Body of pancreas (tissue), 4 donors: ENCODE measurements around the gene PATJ. TPM values are rescaled to one million over a fixed set of nuclear protein-coding genes. Genes with fewer than 3 reads are reported as not detected.

Experiments used
- ATAC-seq: fragments of 150-250 bp; one replicate; pipeline ENCODE4 v1.9.1; 2016
- DNase-seq, 4 donors: peaks; one replicate each; pipeline ENCODE4 v3.0.0-alpha.2; 2019
- H3K27ac ChIP-seq, 4 donors: fragments of 200-600 bp; sonication (generic); 1 replicate in 3 of 4; 2 replicates in 1 of 4; pipeline versions ENCODE4 v1.5.1 to v1.6.1; 2016 to 2019; ENCODE audit warnings: mild to moderate bottlenecking in 1 of 4, mixed read lengths in 1 of 4, moderate library complexity in 1 of 4
- H3K27me3 ChIP-seq, 2 donors: fragments of 200-600 bp; sonication (generic); one replicate each; pipeline ENCODE4 v1.6.0; 2016; ENCODE audit warnings: mild to moderate bottlenecking in 1 of 2
- H3K36me3 ChIP-seq, 2 donors: fragments of 200-600 bp; sonication (generic); replicated peaks in 1 of 2; 2 replicates each; pipeline ENCODE4 v1.5.1; 2016; ENCODE audit warnings: low read depth in 2 of 2; ENCODE audit not compliant: insufficient read depth in 1 of 2
- H3K4me1 ChIP-seq: fragments of 200-600 bp; sonication (generic); one replicate; pipeline ENCODE4 v1.6.0; 2016
- H3K4me3 ChIP-seq, 2 donors: fragments of 200-600 bp; sonication (generic); 1 replicate in 1 of 2; 2 replicates in 1 of 2; pipeline ENCODE4 v1.5.1; 2016 to 2019
- H3K9me3 ChIP-seq, 3 donors: fragments of 200-600 bp; sonication (generic); 1 replicate in 2 of 3; 2 replicates in 1 of 3; pipeline ENCODE4 v1.5.1; 2016
- POLR2A ChIP-seq, 3 donors: fragments of 450-650 bp; IDR thresholded peaks; one replicate each; pipeline ENCODE4 v1.6.1; 2016; ENCODE audit warnings: antibody characterized with exemption in 3 of 3, mild to moderate bottlenecking in 2 of 3
- WGBS, 2 donors: methylation state at CpG; one replicate each; pipeline ENCODE4 v1.1.5; 2017; 5-methylcytosine and 5-hydroxymethylcytosine counted together
- intact Hi-C: fragments of 100-400 bp; cut with DNase I; formaldehyde crosslinking; loops from one replicate; pipeline ENCODE4 v1.15.1; 2023
- total RNA-seq, 2 donors: library from RNA; depleted of rRNA; stranded (reverse); fragments of >200 nt; gene quantifications; one replicate each; pipeline ENCODE4 v1.1.0, GENCODE V29; 2016
- TF ChIP-seq, protein P1 (sequence below), 7 experiments: fragments of 450-650 bp in 4 of 7; fragments of 200-600 bp in 3 of 7; sonication (generic) in 3 of 7; IDR thresholded peaks; one replicate each; pipeline ENCODE4 v1.5.1; 2016 to 2019; ENCODE audit warnings: antibody characterized with exemption in 7 of 7

Gene PATJ
- total RNA-seq, 2 donors from 2014 or later, result 54.2 to 72.5 TPM

GRCh38 chr1:61907102-61907501 is 164.8 kb downstream of the PATJ start:
- Histone ChIP-seq H3K36me3 (peaks cover 0 to 7% of the 10 kb centered on the region in 2 donors), H3K4me1 (no peaks in the 10 kb centered on the region), H3K4me3 (no peak overlapping the region), H3K27me3 (no peaks in the 10 kb centered on the region), H3K9me3 (no peaks in the 10 kb centered on the region), H3K27ac (no peak overlapping the region)
- TF ChIP-seq, protein P1, sequence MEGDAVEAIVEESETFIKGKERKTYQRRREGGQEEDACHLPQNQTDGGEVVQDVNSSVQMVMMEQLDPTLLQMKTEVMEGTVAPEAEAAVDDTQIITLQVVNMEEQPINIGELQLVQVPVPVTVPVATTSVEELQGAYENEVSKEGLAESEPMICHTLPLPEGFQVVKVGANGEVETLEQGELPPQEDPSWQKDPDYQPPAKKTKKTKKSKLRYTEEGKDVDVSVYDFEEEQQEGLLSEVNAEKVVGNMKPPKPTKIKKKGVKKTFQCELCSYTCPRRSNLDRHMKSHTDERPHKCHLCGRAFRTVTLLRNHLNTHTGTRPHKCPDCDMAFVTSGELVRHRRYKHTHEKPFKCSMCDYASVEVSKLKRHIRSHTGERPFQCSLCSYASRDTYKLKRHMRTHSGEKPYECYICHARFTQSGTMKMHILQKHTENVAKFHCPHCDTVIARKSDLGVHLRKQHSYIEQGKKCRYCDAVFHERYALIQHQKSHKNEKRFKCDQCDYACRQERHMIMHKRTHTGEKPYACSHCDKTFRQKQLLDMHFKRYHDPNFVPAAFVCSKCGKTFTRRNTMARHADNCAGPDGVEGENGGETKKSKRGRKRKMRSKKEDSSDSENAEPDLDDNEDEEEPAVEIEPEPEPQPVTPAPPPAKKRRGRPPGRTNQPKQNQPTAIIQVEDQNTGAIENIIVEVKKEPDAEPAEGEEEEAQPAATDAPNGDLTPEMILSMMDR (IDR thresholded peaks at IDR 0.05), result no peak
- no peak for TF ChIP-seq POLR2A (IDR thresholded peaks at IDR 0.05)
- intact Hi-C loops, result no loop called here
- 71 to 93% methylated on average over 4 of the region's 4 CpGs for WGBS, 2 donors
- ATAC-seq, result no peak
- no peak for DNase-seq

GRCh38 chr1:61910035-61910434 is 167.8 kb downstream of the PATJ start:
- Histone ChIP-seq H3K36me3 (peaks cover 0 to 3% of the 10 kb centered on the region in 2 donors), H3K4me3 (no peak overlapping the region), H3K27ac (no peak overlapping the region), H3K4me1 (no peaks in the 10 kb centered on the region), H3K27me3 (no peaks in the 10 kb centered on the region), H3K9me3 (no peaks in the 10 kb centered on the region)
- DNase-seq (no peak), ATAC-seq (no peak)
- TF ChIP-seq POLR2A (IDR thresholded peaks at IDR 0.05), result no peak
- TF ChIP-seq, protein P1 (IDR thresholded peaks at IDR 0.05), result no peak
- intact Hi-C loops, result no loop called here

DNA sequence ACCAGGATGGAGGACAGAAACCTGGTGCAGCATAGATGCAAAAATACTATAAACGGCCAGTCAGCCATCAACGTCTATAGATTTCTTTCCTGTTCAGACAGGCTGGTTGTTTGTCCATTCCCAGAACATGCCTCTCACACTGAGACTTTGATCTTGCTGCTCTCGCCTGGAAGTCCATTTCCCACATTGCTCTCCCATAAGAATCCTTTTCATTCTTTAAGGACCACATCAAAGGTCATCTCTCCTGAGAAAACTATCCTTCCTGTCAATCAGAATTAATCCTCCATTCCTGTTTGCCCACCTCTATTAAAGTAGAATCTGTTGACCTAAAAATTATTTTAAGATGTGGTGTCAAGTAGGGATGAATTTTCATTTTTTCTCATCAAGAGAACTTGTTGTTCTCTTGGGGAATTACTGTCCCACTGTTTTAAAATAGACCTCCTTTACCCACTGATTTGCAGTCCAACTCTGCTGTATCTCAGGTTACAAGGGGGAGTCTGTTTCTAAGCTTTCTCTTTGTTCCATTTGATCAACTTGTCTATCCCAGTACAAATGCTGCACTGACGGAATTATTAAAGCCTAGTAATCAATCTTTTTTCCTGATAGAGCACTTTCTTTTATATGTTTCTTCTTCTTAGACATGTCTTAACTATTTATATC is 172.7 kb downstream of the PATJ start:
- Histone ChIP-seq H3K27ac (no peak overlapping the region), H3K27me3 (no peaks in the 10 kb centered on the region), H3K4me1 (no peaks in the 10 kb centered on the region), H3K9me3 (no peaks in the 10 kb centered on the region), H3K4me3 (no peak overlapping the region), H3K36me3 (no peaks in the 10 kb centered on the region)
- intact Hi-C loops, result no loop called here
- TF ChIP-seq POLR2A (IDR thresholded peaks at IDR 0.05), result no peak
- TF ChIP-seq, protein P1 (IDR thresholded peaks at IDR 0.05), result no peak
- DNase-seq (no peak), ATAC-seq (no peak)
- 72 to 76% methylated on average over 4 of the region's 4 CpGs for WGBS, 2 donors

DNA sequence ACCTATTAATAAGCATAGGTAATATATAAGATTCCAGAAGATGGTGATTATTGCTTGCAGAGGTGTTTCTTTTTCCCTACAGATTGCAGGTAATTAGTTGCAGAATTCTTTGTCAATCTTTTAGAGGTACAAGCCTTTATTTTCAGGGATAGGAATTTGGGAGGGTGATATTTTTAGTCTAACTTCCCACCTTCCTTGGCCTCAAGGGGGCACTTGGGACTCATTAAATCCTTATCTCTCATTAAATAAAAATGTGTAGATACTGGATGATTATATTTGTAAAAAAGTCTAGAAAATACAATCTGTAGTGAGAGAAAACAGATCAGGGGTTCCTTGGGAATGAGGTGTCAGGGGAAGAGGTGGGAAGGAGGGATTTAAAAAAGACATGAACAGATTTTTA is 179.2 kb downstream of the PATJ start:
- Histone ChIP-seq H3K4me3 (no peak overlapping the region), H3K4me1 (no peaks in the 10 kb centered on the region), H3K27ac (no peak overlapping the region), H3K9me3 (no peaks in the 10 kb centered on the region), H3K27me3 (no peaks in the 10 kb centered on the region), H3K36me3 (no peaks in the 10 kb centered on the region)
- TF ChIP-seq, protein P1 (IDR thresholded peaks at IDR 0.05), result no peak
- TF ChIP-seq POLR2A (IDR thresholded peaks at IDR 0.05), result no peak
- intact Hi-C loops, result no loop called here
- DNase-seq (no peak), ATAC-seq (no peak)

- H3K4me3 ChIP-seq, result no peak overlapping the region
- intact Hi-C loops, result no loop called here
- no peaks in the 10 kb centered on the region for H3K27me3 ChIP-seq
- ATAC-seq (no peak), DNase-seq (no peak)
- 96 to 99% methylated on average over 3 of the region's 3 CpGs for WGBS, 2 donors
- H3K4me1 ChIP-seq, result no peaks in the 10 kb centered on the region
- H3K27ac ChIP-seq, result no peak overlapping the region
- TF ChIP-seq, protein P1 (IDR thresholded peaks at IDR 0.05), result no peak
- no peak for TF ChIP-seq POLR2A (IDR thresholded peaks at IDR 0.05)
- no peaks in the 10 kb centered on the region for H3K36me3 ChIP-seq
- no peaks in the 10 kb centered on the region for H3K9me3 ChIP-seq
Measured at GRCh38 chr1:61922950-61923480, 180.7 kb downstream of the PATJ start.
